Kasumi-1 (cell line): ENCODE results near the gene TRIM37.

ENCODE experiments used
- DNase-seq, 2 experiments: peaks; one replicate each; lab custom pipeline; 2025; lab: John Stamatoyannopoulos, UW

The TRIM37 gene

DNA sequence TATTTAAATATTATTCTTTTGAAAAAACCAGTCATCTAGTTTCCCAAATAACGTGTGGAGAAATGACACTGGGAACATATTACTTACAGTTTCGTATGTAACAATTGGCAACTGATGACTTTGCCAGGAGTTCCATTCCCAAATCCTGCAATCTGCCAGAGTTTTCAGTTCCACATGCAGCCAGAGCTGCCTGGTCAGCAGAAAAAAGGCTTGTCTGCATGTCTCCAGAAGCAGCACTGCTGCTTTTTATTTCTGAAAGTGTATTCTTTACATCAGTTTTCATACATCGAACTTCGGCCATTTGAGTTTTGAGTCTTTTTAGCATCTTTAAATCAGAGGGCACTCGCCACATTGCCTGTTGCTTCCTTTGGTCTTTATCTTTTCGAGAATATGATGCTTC, 78.4 kb downstream of the TRIM37 start:
- DNase-seq: no peak

DNA sequence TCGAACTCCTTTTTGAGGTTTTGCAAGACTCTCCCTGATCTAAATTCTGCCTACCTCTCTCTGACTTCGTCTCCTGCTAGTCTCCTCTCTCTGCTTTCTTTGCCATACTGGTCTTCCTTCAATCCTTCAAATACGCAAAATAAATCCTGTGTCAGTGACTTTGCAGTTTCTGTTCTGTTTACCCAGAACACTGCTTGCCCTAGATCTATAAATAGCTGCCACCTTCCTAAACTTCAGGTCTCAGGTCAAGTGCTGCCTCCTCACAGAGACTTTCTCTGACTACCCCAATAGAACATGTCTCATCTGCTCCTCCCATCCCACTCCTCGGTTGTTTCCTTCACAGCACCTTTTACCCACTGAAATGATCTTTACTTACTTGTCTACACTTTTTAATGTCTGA, 78.9 kb downstream of the TRIM37 start:
- no peak for DNase-seq

DNA sequence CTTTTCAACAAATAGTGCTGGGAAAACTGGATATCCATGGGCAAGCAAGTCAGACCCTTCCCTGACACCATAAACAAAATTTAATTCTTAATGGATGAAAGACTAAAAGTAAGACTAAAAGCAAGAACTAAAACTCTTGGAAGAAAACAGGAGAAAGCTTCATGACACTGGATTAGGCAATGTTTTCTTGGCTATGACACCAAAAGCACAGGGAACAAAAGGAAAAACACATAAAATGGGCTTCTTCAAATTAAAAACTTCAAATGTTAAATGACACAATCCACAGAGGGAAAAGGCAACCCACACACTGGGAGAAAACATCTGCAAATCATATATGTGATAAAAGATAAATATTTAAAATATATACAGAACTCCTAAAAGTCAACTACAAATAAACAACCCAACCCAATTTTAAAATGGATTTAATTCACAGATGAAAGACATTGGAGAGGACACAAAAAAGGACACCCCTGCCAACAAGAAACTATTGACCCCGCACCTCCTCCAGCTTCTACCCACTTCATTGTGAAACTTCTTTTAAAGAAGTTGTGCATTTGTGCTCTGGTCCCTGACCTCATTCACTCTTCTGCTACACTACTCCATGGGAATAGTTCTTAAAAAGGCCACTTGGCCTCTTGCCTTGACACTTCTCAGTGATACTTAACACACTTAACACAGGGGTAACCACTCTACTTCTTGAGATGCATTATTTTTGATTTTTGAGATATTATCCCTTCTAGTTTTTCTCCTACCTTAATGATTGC, 80.3 kb downstream of the TRIM37 start:
- no peak for DNase-seq

GRCh38 chr17:59024916-59025315, 81.8 kb downstream of the TRIM37 start:
- no peak for DNase-seq

DNA sequence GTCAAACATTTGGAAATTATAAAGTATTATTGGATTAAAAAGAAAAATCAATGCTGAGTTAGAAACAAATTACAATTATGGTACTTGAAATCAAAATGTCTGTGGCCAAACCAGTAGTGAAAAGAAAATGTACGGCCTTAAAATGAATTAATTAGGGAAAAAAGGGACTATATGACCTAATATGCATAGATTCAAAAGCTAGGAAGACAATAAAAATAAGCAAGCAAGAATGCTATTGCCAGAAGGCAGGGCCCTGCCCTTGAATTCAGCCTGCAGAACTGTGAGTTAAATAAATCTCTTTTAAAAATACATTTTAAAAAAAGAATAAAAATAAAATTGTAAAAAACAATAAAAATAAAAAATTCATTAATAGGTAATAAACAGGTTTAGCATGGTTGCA, 88.7 kb downstream of the TRIM37 start:
- no peak for DNase-seq

DNA sequence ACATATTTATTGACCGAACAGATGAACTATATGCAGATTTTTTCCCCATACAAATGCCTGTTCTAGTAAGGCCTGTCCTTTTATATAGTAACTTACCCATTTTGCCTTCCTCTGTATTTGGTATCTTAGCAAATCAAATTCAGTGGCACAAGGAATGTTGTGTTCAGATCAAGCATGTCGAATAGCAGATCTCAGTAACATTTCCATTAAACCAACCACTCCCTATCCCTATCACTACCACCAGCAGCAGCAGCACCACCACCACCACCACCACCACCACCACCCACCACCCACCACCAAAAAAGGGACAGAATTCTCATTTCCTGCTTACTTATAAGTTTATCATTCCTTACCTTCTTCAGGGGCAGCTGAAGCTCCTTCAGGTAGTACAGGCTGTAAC, 94.7 kb downstream of the TRIM37 start:
- DNase-seq: no peak

DNA sequence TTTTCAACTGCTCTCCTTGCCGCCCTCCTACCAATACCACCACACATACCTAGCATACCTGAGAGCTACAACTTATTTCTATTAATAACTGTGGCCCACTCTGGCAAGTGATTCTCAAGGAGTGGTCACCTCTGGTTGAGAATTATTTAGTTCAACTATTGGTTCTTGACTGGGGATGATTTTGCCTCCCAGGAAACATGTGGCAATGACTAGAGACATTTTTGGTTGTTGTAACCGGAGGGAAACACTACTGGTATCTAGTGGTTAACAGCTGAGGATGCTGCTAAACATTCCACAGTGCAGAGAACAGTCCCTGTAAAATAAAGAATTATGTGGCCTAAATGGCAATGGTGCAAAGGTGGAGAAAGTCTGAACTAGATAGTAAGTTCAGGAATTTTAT, 96.7 kb downstream of the TRIM37 start:
- no peak for DNase-seq

GRCh38 chr17:59008737-59009136, 97.9 kb downstream of the TRIM37 start:
- no peak for DNase-seq

- no peak for DNase-seq
Measured at GRCh38 chr17:59007995-59008394, 98.7 kb downstream of the TRIM37 start.

- DNase-seq: peak; percentile 89 to 95
Measured at GRCh38 chr17:59004338-59005111, 102.2 kb downstream of the TRIM37 start.

GRCh38 chr17:59003860-59004259, 102.8 kb downstream of the TRIM37 start:
- DNase-seq: no peak

DNA sequence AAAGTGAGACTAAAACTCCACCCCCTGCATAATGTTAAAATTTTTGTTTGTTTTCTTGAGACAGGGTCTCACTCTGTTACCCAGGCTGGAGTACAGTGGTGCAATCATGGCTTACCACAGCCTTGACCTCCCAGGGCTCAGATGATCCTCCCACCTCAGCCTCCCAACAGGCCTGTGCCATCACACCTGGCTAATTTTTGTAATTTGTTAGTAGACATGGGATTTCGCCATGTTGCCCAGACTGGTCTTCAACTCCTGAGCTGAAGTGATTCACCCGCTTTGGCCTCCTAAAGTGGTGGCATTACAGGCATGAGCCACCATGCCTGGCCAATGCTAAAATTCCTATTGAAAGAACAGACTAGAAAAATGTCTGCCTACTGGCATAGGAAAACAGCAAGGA, 103.8 kb downstream of the TRIM37 start:
- DNase-seq: no peak

DNA sequence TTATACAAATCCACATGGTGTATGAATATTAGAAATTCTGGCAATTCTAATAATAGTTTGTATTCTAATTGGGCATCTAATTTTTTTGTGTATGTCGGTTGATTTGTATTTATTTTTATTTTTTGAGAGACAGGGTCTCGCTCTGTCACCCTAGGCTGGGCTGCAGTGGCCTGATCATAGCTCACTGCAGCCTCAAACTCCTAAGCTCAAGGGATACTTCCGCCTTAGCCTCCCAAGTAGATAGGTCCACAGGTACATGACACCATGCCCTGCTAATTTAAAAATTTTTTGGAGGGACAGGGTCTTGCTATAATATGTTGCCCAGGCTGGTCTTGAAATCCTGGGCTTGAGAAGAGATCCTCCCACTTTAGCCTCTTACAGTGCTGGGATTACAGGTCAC, 104.6 kb downstream of the TRIM37 start:
- no peak for DNase-seq

GRCh38 chr17:59001158-59001814, 105.4 kb downstream of the TRIM37 start:
- DNase-seq: peak; percentile 93 to 94

DNA sequence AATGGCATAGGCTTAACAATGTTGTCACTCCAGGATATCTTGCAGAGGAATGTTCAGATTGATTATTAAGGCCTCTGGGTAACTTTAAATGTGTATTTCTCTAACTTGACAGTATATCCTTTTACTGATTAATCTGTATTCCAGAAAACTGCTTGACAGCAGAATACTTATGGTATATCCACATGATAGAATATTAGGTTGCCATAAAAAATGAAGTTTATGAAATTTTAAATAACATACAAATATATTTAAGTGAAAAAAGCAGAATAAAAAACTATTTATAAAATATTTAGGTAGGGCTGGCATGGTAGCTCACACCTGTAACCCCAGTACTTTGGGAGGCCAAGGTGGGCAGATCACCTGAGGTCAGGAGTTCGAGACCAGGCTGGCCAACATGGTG, 106.7 kb downstream of the TRIM37 start:
- no peak for DNase-seq

DNA sequence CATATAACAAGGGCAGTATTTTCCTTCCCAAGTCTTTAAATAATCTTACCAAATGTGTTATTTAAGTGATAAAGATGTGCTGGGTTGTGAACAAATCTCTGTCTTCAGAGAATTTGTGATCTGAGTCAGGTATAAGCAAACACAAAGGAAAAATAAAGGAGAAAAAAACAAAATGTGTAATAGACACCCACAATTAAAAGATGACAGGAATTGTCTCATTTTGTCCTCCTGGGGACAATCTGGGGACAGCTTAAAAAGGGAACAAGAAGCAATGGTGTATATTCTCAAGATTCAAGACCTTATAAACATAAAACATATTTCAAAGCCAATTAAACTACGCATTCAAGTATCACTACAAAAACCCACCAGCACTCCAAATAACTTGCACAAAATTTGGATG, 107.2 kb downstream of the TRIM37 start:
- DNase-seq: no peak

- no peak for DNase-seq
Measured at GRCh38 chr17:58998871-58999270, 107.8 kb downstream of the TRIM37 start.

DNA sequence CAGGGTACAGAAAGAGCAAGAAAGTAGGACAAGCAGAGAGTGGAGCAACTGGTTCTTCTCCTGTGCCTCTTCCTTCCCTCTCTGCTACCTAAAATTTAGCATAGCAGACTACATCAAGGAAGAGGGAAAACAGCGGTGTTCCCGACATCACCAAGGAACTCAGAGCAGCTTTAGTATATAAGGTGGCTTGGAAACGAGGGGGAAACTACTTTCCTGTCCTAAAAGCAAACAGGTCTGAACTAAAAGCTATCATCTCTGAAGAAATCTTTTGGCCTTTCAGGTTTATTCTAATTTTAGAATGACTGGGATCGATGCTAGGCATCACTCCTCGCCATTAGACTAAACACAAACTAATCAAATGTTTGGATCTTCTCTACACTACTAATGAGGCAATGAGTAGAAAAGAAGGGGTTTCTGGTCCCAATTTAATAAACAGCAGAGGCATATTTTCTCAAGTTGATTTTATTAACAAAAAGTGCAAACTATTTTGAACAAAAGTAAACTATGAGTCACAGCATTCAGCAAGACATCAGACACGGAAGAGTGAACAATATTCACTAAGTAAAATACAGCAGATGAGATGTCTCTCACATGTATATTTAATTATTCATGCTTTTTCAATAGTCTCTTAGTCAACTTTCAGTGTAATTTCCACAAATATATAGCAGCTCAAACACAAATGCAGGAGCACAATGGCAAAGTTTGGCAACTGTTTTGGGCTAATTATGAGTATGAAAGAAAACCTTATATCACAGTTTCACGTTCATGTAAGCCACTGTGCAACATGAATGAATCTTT, 108.7 kb downstream of the TRIM37 start:
- no peak for DNase-seq

GRCh38 chr17:58996968-58997367, 109.7 kb downstream of the TRIM37 start:
- DNase-seq: peak; percentile 50 to 63

DNA sequence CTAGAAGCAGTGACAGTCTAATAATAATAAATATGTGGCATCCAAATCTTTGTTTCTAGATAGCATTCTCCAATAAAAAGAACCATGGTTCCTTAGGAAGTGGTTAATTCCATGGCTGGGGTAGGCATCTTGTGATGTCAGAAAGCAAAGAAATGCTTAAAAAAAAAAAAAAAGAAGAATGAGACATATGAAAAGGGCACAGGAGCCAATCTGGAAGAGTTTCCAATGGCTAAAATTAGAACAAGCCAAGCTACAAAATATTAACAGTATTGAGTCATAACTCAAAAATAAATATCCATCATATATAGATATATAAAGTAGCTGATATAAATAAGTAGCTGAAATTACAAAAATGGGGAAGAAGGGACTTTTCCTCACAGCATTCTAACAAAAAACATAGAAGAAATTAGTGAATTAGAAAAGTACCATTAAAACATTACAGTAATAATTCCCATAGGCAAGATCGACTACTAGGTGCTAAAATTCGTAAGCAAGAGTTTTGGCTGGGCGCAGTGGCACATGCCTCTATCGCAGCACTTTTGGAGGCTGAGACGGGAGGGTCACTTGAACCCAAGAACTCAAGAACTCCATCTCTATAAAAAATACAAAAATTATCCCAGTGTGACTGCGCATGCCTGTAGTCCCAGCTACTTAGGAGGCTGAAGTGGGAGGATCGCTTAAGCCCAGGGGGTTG, 111.3 kb downstream of the TRIM37 start:
- no peak for DNase-seq

GRCh38 chr17:58993311-58993710, 113.4 kb downstream of the TRIM37 start:
- DNase-seq: no peak
